Loucy (cell line): ENCODE data around the gene NFATC2IP.

Source experiments
- H2AFZ ChIP-seq: fragments of 200-600 bp; sonication (generic); 2 replicates; pipeline ENCODE4 v1.6.0; 2016; ENCODE audit warnings: antibody characterized with exemption, mild to moderate bottlenecking, low read length, moderate library complexity
- H3F3A ChIP-seq: fragments of 200-600 bp; 2 replicates; pipeline ENCODE4 v1.6.0; 2016; ENCODE audit warnings: antibody characterized with exemption, low read depth, mild to moderate bottlenecking
- H3K27me3 ChIP-seq: fragments of 200-600 bp; sonication (generic); 2 replicates; pipeline ENCODE4 v1.6.1; 2014; ENCODE audit warnings: low read length, mild to moderate bottlenecking; ENCODE audit not compliant: insufficient read depth, poor library complexity, severe bottlenecking
- H3K36me3 ChIP-seq: fragments of 200-600 bp; sonication (generic); 2 replicates; pipeline ENCODE4 v1.6.1; 2016; ENCODE audit warnings: low read length; ENCODE audit not compliant: insufficient read depth
- H3K4me1 ChIP-seq: fragments of 200-600 bp; sonication (generic); 2 replicates; pipeline ENCODE4 v1.5.1; 2014; ENCODE audit warnings: low read length, mild to moderate bottlenecking; ENCODE audit not compliant: insufficient read depth, poor library complexity, severe bottlenecking
- H3K4me2 ChIP-seq: fragments of 200-600 bp; sonication (generic); 2 replicates; pipeline ENCODE4 v1.6.0; 2014; ENCODE audit warnings: antibody characterized with exemption, low read length, low read depth, mild to moderate bottlenecking; ENCODE audit not compliant: poor library complexity, severe bottlenecking
- H3K4me3 ChIP-seq: fragments of 200-600 bp; sonication (generic); 2 replicates; pipeline ENCODE4 v1.5.1; 2014; ENCODE audit warnings: low read length, mild to moderate bottlenecking, mixed read lengths; ENCODE audit not compliant: poor library complexity, severe bottlenecking
- H3K79me2 ChIP-seq: fragments of 200-600 bp; sonication (generic); 2 replicates; pipeline ENCODE4 v1.6.1; 2014; ENCODE audit warnings: low read length; ENCODE audit not compliant: insufficient read depth
- H3K9ac ChIP-seq: fragments of 200-600 bp; sonication (generic); 2 replicates; pipeline ENCODE4 v1.6.0; 2014; ENCODE audit warnings: mild to moderate bottlenecking, low read depth, low read length, moderate library complexity; ENCODE audit not compliant: poor library complexity, severe bottlenecking
- H3K9me2 ChIP-seq: fragments of 200-600 bp; sonication (generic); replicated peaks from 2 replicates; pipeline ENCODE4 v1.6.1; 2016; ENCODE audit warnings: low read depth, low read length, mixed read lengths
- H3K9me3 ChIP-seq: fragments of 200-600 bp; sonication (generic); 2 replicates; pipeline ENCODE4 v1.6.1; 2014; ENCODE audit warnings: mild to moderate bottlenecking, antibody characterized with exemption, low read length, low read depth; ENCODE audit not compliant: insufficient read depth
- H4K20me1 ChIP-seq: fragments of 200-600 bp; sonication (generic); 2 replicates; pipeline ENCODE4 v1.6.0; 2014; ENCODE audit warnings: antibody characterized with exemption, low read length, mild to moderate bottlenecking; ENCODE audit not compliant: insufficient read depth, poor library complexity, severe bottlenecking
- EZH2phosphoT487 ChIP-seq: fragments of 200-600 bp; IDR thresholded peaks from 2 replicates; pipeline ENCODE4 v1.6.1; 2018; ENCODE audit warnings: antibody characterized with exemption, mild to moderate bottlenecking, moderate library complexity, borderline replicate concordance
- TF ChIP-seq, protein P1 (sequence below): fragments of 200-600 bp; sonication (generic); conservative IDR thresholded peaks from 2 replicates; pipeline ENCODE4 v1.5.1; 2014; ENCODE audit warnings: mild to moderate bottlenecking, antibody characterized with exemption, low read length

Gene NFATC2IP

DNA sequence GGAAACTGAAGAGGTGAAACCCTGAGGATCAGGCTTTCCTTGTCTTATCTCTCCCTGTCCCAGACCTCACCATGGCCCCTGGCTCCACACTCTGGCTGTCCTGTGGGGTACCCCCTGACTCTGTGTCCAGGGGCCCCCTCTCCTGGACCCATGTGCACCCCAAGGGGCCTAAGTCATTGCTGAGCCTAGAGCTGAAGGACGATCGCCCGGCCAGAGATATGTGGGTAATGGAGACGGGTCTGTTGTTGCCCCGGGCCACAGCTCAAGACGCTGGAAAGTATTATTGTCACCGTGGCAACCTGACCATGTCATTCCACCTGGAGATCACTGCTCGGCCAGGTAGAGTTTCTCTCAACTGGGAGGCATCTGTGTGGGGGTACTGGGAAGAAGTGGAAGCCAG is 17.6 kb upstream of the NFATC2IP start:
- H3K79me2 ChIP-seq: no peaks in the 10 kb centered on the region
- peaks cover 29% of the 10 kb centered on the region for H3K4me1 ChIP-seq
- H3F3A ChIP-seq: peaks cover 9% of the 10 kb centered on the region; the same call in 1 of the 2 replicates
- H3K9me3 ChIP-seq: no peaks in the 10 kb centered on the region
- peak overlapping the region; percentile 70 for H3K9ac ChIP-seq
- H3K36me3 ChIP-seq: no peaks in the 10 kb centered on the region
- peak overlapping the region; percentile 11; the same call in 1 of the 2 replicates for H2AFZ ChIP-seq
- H3K4me2 ChIP-seq: no peak overlapping the region
- H4K20me1 ChIP-seq: no peaks in the 10 kb centered on the region
- H3K27me3 ChIP-seq: no peaks in the 10 kb centered on the region
- TF ChIP-seq, protein P1, sequence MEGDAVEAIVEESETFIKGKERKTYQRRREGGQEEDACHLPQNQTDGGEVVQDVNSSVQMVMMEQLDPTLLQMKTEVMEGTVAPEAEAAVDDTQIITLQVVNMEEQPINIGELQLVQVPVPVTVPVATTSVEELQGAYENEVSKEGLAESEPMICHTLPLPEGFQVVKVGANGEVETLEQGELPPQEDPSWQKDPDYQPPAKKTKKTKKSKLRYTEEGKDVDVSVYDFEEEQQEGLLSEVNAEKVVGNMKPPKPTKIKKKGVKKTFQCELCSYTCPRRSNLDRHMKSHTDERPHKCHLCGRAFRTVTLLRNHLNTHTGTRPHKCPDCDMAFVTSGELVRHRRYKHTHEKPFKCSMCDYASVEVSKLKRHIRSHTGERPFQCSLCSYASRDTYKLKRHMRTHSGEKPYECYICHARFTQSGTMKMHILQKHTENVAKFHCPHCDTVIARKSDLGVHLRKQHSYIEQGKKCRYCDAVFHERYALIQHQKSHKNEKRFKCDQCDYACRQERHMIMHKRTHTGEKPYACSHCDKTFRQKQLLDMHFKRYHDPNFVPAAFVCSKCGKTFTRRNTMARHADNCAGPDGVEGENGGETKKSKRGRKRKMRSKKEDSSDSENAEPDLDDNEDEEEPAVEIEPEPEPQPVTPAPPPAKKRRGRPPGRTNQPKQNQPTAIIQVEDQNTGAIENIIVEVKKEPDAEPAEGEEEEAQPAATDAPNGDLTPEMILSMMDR: no peak
- TF ChIP-seq EZH2phosphoT487: no peak
- no peak overlapping the region for H3K4me3 ChIP-seq
- no peaks in the 10 kb centered on the region for H3K9me2 ChIP-seq

DNA sequence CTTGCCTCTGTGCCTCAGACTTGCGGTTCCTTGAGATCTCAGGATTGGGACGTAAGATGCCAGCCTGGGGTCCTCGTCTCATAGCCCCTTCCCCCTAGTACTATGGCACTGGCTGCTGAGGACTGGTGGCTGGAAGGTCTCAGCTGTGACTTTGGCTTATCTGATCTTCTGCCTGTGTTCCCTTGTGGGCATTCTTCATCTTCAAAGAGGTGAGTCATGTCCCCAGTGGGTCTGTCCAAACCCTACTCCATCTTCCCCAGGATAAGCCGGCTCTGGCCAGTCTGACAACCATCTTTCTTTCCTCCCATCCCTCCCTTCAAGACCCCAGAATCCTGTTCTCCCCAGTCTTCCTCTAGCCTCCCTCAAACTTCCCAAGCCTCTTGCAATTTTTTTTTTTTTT is 15.4 kb upstream of the NFATC2IP start:
- H3K9me3 ChIP-seq: no peaks in the 10 kb centered on the region
- TF ChIP-seq, protein P1: no peak
- no peak for TF ChIP-seq EZH2phosphoT487
- peaks cover 9% of the 10 kb centered on the region; the same call in 1 of the 2 replicates for H3F3A ChIP-seq
- H3K4me3 ChIP-seq: no peak overlapping the region
- H3K4me2 ChIP-seq: no peak overlapping the region
- H3K4me1 ChIP-seq: peaks cover 26% of the 10 kb centered on the region
- H2AFZ ChIP-seq: no peak overlapping the region
- H3K79me2 ChIP-seq: no peaks in the 10 kb centered on the region
- no peaks in the 10 kb centered on the region for H3K36me3 ChIP-seq
- no peaks in the 10 kb centered on the region for H3K9me2 ChIP-seq
- no peaks in the 10 kb centered on the region for H3K27me3 ChIP-seq
- H4K20me1 ChIP-seq: no peaks in the 10 kb centered on the region
- H3K9ac ChIP-seq: no peak overlapping the region

DNA sequence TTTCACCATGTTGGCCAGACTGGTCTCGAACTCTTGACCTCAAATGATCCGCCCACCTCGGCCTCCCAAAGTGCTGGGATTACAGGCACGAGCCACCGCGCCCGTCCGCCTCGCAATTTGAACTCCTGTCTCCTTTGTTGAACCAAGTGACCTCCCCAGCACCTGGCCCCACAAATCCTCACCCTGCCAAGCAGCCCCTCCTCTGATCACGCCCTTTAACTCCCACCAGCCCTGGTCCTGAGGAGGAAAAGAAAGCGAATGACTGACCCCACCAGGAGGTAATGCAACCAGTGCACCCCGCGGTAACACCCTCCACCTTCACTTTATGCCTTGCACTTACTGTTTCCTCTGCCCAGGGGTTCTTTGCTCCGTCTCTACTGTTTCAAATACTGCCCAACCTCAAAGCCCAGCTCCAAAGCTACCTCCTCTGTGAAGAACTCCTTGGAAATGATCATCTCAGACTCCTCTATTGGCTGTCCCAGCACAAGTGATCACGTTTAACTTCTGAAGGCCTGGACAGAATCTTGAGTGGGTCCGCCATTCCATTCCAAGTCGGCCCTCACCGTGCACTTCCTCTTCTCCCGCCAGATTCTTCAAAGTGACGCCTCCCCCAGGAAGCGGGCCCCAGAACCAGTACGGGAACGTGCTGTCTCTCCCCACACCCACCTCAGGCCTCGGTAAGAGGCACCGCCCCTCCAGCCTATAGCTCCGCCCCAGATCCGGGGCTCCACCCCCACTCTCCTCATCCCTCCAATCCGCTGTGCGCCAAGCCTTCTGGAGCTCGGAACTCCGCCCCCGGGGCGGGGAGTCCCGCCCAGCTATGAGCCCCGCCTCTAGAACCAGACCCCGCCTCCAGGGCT is 14.6 kb upstream of the NFATC2IP start:
- peaks cover 18% of the 10 kb centered on the region for H3K4me1 ChIP-seq
- H3K9me3 ChIP-seq: no peaks in the 10 kb centered on the region
- no peak overlapping the region for H3K9ac ChIP-seq
- no peaks in the 10 kb centered on the region for H3K79me2 ChIP-seq
- no peak overlapping the region for H3K4me2 ChIP-seq
- TF ChIP-seq EZH2phosphoT487: no peak
- TF ChIP-seq, protein P1: no peak
- H3K9me2 ChIP-seq: no peaks in the 10 kb centered on the region
- no peaks in the 10 kb centered on the region for H4K20me1 ChIP-seq
- H2AFZ ChIP-seq: no peak overlapping the region
- no peaks in the 10 kb centered on the region for H3K27me3 ChIP-seq
- 0 out of 2 replicates have a peak, but pooled peaks cover 1% of the 10 kb centered on the region for H3F3A ChIP-seq
- no peak overlapping the region for H3K4me3 ChIP-seq
- H3K36me3 ChIP-seq: no peaks in the 10 kb centered on the region
